Coronary artery (tissue), 2 donors: ENCODE data around the gene ZMYND8.
"Not testable (repeated sequence)": the region's sequence is repeated elsewhere in the genome, so short reads cannot be mapped to it uniquely, and the experiment has no call there.

Source experiments
- DNase-seq: peaks from one replicate; pipeline ENCODE4 v3.0.0-alpha.2; 2017; ENCODE audit warnings: low spot score
- H3K27ac ChIP-seq, 2 donors: fragments of 200-600 bp; sonication (generic); one replicate each; pipeline ENCODE4 v1.5.1; 2016 to 2019
- H3K4me3 ChIP-seq: fragments of 200-600 bp; sonication (generic); 2 replicates; pipeline ENCODE4 v1.5.1; 2016; ENCODE audit warnings: mild to moderate bottlenecking, moderate library complexity
- TF ChIP-seq, protein P1 (sequence below): fragments of 200-600 bp; sonication (generic); IDR thresholded peaks from one replicate; pipeline ENCODE4 v1.5.1; 2019; ENCODE audit warnings: antibody characterized with exemption

ZMYND8 gene

GRCh38 chr20:47356526-47357295 is at the start of gene ZMYND8:
ZMYND8 (minus strand) TSS chr20:47356699; CDS start chr20:47356670, 29 bp downstream.
- Histone ChIP-seq H3K27ac (peak within 1 kb of the TSS; percentile 95 to 97), H3K4me3 (peak within 1 kb of the TSS; percentile 47)
- TF ChIP-seq, protein P1, sequence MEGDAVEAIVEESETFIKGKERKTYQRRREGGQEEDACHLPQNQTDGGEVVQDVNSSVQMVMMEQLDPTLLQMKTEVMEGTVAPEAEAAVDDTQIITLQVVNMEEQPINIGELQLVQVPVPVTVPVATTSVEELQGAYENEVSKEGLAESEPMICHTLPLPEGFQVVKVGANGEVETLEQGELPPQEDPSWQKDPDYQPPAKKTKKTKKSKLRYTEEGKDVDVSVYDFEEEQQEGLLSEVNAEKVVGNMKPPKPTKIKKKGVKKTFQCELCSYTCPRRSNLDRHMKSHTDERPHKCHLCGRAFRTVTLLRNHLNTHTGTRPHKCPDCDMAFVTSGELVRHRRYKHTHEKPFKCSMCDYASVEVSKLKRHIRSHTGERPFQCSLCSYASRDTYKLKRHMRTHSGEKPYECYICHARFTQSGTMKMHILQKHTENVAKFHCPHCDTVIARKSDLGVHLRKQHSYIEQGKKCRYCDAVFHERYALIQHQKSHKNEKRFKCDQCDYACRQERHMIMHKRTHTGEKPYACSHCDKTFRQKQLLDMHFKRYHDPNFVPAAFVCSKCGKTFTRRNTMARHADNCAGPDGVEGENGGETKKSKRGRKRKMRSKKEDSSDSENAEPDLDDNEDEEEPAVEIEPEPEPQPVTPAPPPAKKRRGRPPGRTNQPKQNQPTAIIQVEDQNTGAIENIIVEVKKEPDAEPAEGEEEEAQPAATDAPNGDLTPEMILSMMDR, result no peak
- peak; percentile 94 for DNase-seq

- no peak overlapping the region for H3K27ac ChIP-seq
- TF ChIP-seq, protein P1, result no peak
- no peak for DNase-seq
Measured at GRCh38 chr20:47405775-47406325, 49.4 kb upstream of the ZMYND8 start.

DNA sequence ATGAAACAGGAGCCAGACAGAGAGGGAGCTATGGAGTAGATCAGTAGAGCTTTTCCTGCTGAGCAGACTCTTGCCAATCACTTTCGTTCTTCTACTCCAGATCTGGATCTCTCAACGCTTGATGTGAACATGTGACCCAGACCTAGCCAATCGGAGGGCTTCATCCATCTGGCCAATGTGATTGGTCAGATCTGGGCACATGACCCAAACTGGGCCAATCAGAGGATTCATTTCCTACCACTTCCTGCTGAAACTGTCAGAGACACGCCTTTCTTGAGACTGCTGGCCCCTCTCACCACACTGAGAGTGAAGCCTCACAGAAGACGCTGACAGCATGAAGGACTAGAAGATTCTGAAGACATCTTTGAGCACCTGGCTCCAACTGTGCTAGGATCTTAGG is 44.2 kb upstream of the ZMYND8 start:
- Histone ChIP-seq H3K4me3 (no peak overlapping the region), H3K27ac (no peak overlapping the region)
- TF ChIP-seq, protein P1, result no peak
- no peak for DNase-seq

More at GRCh38 chr20:47405775-47406325, 49.4 kb upstream of the ZMYND8 start:
- H3K4me3 ChIP-seq, result no peak overlapping the region

- TF ChIP-seq, protein P1, result no peak
- Histone ChIP-seq H3K27ac (no peak overlapping the region), H3K4me3 (no peak overlapping the region)
- no peak for DNase-seq
Measured at GRCh38 chr20:47397652-47398301, 41.3 kb upstream of the ZMYND8 start.

- H3K27ac ChIP-seq, result no peak overlapping the region
- TF ChIP-seq, protein P1, result no peak
- no peak for DNase-seq
Measured at GRCh38 chr20:47396762-47397476, 40.4 kb upstream of the ZMYND8 start.

DNA sequence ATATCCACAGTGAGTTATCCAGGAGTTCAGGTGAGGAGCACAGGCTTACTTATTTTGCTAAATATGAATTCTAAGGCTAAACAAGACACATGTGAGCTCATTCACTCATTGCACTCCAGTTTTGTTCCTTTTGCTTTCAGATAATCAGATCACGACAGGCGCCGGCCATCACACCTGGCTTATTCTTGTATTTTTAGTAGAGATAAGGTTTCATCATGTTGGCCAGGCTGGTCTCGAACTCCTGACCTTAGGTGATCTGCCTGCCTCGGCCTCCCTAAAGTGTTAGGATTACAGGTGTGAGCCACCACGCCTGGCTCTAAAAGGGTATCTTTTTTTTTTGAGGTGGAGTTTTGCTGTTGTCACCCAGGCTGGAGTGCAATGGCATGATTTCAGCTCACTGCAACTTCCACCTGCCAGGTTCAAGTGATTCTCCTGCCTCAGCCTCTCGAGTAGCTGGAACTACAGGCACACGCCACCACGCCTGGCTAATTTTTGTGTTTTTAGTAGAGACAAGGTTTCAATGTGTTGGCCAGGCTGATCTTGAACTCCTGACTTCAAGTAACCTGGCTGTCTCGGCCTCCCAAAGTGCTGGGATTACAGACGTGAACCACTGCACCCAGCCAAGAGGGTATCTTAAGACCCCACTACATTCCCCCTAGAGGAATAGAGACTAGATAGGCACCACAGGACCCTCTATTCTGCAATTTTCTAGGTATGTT is 37.5 kb upstream of the ZMYND8 start:
- not testable (repeated sequence) for H3K4me3 ChIP-seq, H3K27ac ChIP-seq, DNase-seq

More at GRCh38 chr20:47396762-47397476, 40.4 kb upstream of the ZMYND8 start:
- no peak overlapping the region for H3K4me3 ChIP-seq
